ENCODE measurements around the gene IGSF5.
A peak's percentile ranks its signal among the peaks of the same experiment; 100 is the strongest.
"Not testable (repeated sequence)": the region's sequence is repeated elsewhere in the genome, so short reads cannot be mapped to it uniquely, and the experiment has no call there.

IGSF5 gene

GRCh38 chr21:39744883-39745282 is at the start of gene IGSF5:
Gene IGSF5 (plus strand): TSS chr21:39745183. CDS start chr21:39745510, 327 bp downstream.
- not testable (repeated sequence) for DNase-seq (ENCODE audit: low read depth)

DNA sequence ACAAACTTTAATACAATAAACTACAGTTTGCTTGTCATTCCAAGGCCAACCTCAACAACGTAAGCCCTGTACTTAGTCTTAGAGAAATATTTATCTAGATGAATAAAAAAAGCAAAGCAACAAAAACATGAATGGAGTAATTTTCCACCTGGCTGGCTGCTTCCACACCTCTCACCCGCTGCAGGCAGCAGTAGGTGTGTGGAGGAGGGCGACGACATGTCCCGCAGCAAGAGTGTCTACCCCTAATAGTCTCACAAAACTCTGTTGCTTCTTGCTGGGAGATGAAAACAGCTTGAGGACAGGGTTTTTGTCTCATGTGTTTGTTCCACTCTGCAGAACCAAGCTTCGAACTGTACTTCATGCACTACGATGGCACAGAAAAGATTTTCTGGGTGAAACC is 48.8 kb upstream of the IGSF5 start:
- DNase-seq (ENCODE audit: low read depth): no peak

DNA sequence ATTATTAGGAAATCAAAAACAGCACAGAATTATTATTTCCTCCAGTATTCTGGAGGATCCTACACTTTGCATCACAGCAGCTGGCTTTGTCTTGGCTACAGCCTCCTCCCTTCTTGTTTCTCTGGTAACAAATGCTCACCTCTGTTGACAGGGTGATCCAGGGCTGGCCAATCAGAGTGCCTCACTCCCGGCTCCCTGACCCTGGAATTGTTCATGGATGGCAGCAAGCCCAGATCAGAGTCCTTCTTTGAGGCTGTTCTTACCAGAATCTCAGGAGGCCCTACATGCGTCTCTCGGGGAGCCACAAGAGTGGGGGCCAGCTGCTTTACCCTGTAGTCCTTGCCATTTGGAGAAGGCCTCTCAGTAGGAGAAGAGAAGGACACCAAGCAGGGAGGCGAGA is 48.4 kb upstream of the IGSF5 start:
- no peak for DNase-seq (ENCODE audit: low read depth)

GRCh38 chr21:39700318-39700717 is 44.7 kb upstream of the IGSF5 start:
- no peak for DNase-seq (ENCODE audit: low read depth)

- DNase-seq (ENCODE audit: low read depth): no peak
These were observed 41.4 kb upstream of the IGSF5 start for GRCh38 chr21:39703578-39703977.

- no peak for DNase-seq (ENCODE audit: low read depth)
These were observed 39.1 kb upstream of the IGSF5 start for GRCh38 chr21:39705849-39706248.

DNA sequence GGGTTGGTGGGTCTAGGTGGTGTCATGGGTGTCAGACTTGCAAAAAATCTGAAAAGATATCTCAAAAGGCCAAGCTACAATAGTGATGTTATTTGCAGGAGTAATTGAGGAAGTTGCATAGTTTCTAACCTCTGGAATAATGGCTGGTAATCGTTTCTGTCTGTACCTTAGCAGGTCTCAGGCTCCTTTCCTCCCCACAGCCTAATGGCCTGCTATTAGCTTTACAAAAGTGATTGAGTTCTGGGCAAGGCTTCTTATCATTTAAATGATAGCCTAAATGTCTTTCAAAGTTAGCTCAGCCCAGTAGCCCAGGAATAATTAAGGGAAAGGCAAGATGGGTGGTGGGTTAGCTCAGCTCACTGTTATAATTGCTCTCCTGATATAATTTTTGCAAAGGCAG is 37.7 kb upstream of the IGSF5 start:
- DNase-seq (ENCODE audit: low read depth): no peak

DNA sequence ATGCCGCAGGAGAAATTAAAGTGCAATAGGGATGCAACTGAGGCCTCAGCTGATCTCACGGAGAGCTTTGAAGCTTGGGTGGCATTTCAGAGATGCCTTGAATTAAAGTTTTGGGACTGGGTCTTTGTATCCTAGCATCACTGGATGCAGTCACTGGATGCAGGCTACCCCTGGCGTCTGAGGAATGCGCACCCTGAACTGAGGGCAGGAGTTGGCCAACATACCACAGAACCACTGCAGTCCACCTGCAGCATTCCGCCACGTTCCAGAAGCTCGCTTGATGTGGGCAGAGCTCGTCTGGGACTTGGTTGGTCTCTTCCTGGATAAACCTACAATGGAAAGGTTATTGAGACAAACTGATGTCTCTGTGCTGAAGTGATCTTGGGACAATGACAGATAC is 34.1 kb upstream of the IGSF5 start:
- no peak for DNase-seq (ENCODE audit: low read depth)

- no peak for DNase-seq (ENCODE audit: low read depth)
These were observed 32.7 kb upstream of the IGSF5 start for GRCh38 chr21:39712273-39712672.

DNA sequence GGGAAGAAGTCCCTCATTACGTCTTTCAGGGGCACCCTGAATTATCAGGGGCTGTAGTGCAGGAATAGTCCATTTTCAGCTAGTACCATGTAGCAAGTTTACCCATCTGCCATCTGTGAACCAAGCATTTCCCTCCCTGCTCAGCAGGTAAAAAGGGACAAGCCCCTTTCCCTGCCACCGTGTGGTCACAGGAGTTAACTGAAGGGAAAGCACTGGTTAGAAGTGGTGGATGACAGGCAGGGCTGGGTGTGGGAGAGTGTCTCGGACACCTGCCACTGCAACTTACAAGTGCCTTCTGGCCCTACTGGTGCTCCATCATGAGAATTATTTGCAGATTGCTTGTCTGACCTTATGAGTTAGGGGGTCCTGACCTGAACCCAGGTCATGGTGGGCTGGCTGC is 32.0 kb upstream of the IGSF5 start:
- DNase-seq (ENCODE audit: low read depth): no peak

GRCh38 chr21:39713905-39714304 is 31.1 kb upstream of the IGSF5 start:
- DNase-seq (ENCODE audit: low read depth): no peak

DNA sequence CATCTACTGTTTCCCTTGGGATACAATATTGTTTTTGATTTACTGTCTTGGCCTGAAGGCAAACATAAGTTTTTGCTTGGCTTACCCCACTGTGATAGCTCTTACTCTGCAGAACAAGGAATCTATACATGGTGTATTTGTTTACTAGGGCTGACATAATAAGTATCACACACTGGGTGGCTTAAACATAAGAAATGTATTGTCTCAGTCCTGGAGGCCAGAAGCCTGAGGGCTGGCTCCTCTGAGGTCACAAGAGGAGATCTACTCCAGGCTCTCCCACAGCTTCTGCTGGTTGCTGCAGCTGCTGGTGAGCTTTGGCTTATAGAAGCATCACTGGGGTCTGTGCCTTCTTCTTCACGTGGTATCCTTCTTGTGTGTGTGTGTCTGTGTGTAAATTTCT is 30.7 kb upstream of the IGSF5 start:
- no peak for DNase-seq (ENCODE audit: low read depth)

DNA sequence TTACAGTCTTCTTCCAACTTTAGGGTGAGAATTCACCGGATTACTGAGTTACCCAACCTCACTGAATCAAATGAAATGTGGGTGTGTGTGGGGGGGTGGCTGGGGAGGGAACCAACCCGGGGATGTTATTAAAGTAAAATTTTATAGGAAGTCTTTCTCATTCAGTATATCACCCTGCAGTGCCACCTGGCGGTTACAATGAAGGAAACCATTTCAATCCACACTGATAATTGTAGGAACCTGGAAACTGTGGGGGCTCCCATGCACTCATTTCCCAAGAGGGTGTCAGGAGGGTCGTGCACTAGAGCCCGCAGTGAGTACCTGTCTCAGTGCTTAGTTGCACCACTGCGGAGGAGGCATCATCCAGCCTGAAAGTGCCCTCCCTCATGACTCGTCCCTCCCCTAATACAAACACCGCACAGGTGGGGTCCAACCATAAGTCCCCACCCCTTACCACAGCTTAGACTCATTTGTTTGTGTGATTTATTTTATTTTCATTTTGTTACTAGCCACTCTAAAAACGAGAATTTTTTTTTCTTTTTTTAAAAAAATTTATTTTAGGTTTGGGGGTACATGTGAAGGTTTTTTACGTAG is 29.1 kb upstream of the IGSF5 start:
- peak; percentile 10 for DNase-seq (ENCODE audit: low read depth)

- DNase-seq (ENCODE audit: low read depth): peak; percentile 2
These were observed 24.7 kb upstream of the IGSF5 start for GRCh38 chr21:39720126-39720778.

DNA sequence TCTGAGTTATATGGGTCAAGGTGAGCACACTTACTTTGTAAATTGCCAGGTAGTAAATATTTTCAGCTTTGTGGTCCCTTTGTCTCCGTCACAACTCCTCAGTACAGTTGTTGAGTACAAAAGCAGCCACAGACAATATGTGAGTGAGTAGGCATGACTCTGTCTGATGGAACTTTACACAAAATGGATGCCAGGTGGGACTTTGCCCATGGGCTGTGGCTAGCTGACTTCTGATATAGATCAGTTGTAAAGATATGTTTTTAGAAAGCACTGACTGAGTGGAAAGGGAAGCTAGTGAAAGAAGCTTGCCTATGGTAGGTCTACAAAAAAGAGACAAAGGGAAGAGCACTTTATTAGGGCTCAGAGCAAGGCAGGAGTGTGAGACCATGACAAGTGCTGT is 23.1 kb upstream of the IGSF5 start:
- no peak for DNase-seq (ENCODE audit: low read depth)

GRCh38 chr21:39724944-39725343 is 20.0 kb upstream of the IGSF5 start:
- no peak for DNase-seq (ENCODE audit: low read depth)

DNA sequence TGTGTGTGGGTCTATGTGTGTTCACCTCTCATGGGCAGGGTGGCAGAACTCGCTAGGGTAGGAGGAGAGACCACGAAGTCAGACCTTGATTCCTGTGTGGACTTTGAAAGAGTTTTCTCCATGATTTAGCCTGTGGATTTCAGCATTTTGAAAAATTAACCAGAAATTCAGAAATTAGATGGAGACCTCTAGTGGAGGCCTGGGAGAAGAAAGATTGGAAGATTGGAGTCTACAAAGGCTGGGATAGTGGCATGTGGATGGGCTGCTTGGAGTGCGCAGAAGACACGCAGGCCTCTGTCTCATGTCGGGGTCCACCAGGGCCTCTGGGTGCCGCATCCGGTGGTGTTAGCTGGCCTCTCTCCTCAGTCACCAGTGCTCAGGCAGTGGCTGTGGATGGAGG is 18.9 kb upstream of the IGSF5 start:
- DNase-seq (ENCODE audit: low read depth): no peak

DNA sequence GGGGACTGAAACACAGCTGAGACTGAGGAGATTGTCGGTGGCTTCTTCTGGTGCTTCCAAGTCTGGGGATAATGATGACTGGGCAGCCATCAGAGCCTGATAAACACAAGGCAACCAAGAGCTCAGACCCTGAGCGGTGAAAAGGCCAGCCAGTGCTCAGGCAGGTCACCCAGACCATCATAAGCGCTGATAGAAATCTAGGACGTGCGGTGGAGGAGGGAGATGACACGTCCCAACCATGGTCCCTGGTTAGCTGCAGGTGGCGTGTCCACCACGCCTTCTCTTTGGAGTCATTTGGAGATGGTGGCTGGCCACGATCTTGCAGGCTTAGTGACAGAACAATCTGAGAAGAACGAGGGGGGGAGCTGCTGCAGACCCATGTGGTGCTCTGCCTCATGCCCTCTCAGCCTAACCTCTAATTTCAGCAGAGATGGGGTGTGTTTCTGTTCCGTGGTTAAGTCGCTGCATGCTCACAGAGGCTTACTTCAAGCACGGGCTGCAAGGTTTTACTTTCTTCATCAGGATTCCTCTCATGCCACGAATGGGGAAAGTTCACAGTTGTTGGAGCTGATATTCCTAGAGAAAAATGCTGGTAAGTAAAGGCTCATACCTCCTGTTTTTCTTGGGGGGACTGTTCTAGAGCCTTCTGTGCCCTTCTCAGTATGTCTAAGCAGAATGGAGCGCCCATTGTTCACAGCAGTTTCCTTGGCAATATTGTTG is 17.4 kb upstream of the IGSF5 start:
- DNase-seq (ENCODE audit: low read depth): no peak

DNA sequence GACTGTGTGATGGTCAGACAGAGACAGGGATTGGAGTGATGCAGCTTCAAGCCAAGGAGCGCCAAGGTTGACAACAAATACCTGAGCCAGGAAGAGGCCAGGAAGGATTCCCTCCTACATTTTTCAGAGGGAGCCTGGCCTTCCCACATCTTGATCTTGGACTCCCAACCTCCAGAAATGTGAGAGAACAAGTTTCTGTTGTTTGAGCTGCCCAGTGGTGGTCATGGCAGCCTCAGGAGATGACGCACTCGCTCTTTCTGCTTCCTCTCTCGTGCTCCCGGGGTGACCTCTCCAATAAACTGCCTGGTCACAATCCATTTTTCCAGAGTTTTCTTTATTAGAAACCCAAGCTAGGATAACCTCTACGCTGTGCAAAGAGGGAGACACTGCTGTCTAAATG is 16.6 kb upstream of the IGSF5 start:
- DNase-seq (ENCODE audit: low read depth): no peak

DNA sequence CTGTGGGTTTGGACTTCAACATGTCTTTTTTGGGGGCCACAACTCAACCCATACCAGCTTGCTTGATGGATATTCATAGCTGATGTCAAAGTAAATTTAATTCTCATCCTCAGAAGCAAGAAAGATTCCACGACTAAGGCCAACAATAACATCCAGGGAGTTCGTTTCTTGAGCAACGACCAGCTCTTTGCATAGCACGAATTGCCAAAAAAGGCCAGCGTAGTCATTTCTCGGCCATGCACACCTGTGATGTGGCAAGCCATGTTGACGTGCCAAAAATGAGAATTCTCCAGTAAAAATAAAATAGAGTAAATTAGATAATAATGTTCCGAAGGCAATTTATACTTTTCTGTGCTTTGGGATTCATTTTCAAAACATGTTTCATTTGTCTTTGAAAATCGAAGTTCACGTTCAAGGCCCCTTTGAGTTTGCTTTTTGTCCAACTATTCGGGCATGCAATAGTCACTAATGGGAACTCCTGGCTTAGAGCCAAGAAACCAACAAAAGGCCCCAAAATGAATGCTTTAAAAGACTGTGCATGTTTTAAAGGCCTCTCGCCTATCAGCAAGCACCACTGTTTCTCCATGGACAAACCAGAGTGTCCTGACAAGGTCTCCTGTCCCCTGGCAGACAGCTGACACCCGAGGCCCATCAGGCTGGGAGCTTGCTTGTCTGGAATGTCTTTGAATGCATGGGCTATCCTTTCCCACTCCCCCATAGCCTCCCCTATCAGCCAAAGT is 14.4 kb upstream of the IGSF5 start:
- no peak for DNase-seq (ENCODE audit: low read depth)

GRCh38 chr21:39736716-39737115 is 8.3 kb upstream of the IGSF5 start:
- DNase-seq (ENCODE audit: low read depth): no peak

GRCh38 chr21:39737376-39738000 is 7.5 kb upstream of the IGSF5 start:
- DNase-seq (ENCODE audit: low read depth): no peak

Data from GM04504 (cell line).